ENCODE data around the gene CTSK.

- TF ChIP-seq TAF1 (IDR thresholded peaks at IDR 0.05; ENCODE audit: borderline replicate concordance, insufficient read depth, low read length): no peak
- no peak for TF ChIP-seq POLR2AphosphoS5 (IDR thresholded peaks at IDR 0.05; ENCODE audit: low read depth, low read length)
- no peak for TF ChIP-seq REST (IDR thresholded peaks at IDR 0.05; ENCODE audit: insufficient read depth in 1 of 2, low read depth in 2 of 2, low read length in 2 of 2)
- TF ChIP-seq SIN3A (IDR thresholded peaks at IDR 0.05; ENCODE audit: borderline replicate concordance, insufficient read depth, low read length): no peak
- no peak for TF ChIP-seq FOXP2 (optimal IDR thresholded peaks at IDR 0.05; ENCODE audit: borderline replicate concordance, extremely low read depth, extremely low read length, insufficient read depth)
These were observed 43.4 kb downstream of the CTSK start for GRCh38 chr1:150764617-150765101.

Measured in PFSK-1 (cell line).